HEK293 (cell line): ENCODE measurements around the gene CD82.

Experiments used
- GLIS2 ChIP-seq: fragments of 450-650 bp; formaldehyde crosslinking; IDR thresholded peaks from 2 replicates; pipeline ENCODE4 v1.5.1; 2016; ENCODE audit warnings: missing biosample characterization, missing genetic modification characterization
- TCF7L2 ChIP-seq: IDR thresholded peaks from 2 replicates; pipeline ENCODE4 v1.6.1; 2011; ENCODE audit warnings: low read depth, mild to moderate bottlenecking, inconsistent platforms, low read length, moderate library complexity, borderline replicate concordance
- ZNF174 ChIP-seq: fragments of 450-650 bp; formaldehyde crosslinking; IDR thresholded peaks from 2 replicates; pipeline ENCODE4 v1.5.0; 2017; ENCODE audit warnings: missing biosample characterization, mild to moderate bottlenecking, missing genetic modification characterization
- ZNF311 ChIP-seq: fragments of 450-650 bp; formaldehyde crosslinking; IDR thresholded peaks from 2 replicates; pipeline ENCODE4 v1.5.1; 2017; ENCODE audit warnings: missing biosample characterization, missing genetic modification characterization, borderline replicate concordance
- ZNF404 ChIP-seq: fragments of 450-650 bp; formaldehyde crosslinking; IDR thresholded peaks from 2 replicates; pipeline ENCODE4 v1.5.1; 2017; ENCODE audit warnings: missing biosample characterization, missing genetic modification characterization
- ZNF423 ChIP-seq: fragments of 450-650 bp; formaldehyde crosslinking; IDR thresholded peaks from 2 replicates; pipeline ENCODE4 v1.5.1; 2016; ENCODE audit warnings: missing biosample characterization, missing genetic modification characterization
- ZNF530 ChIP-seq: fragments of 450-650 bp; formaldehyde crosslinking; IDR thresholded peaks from 2 replicates; pipeline ENCODE4 v1.5.1; 2016; ENCODE audit warnings: low read depth, missing biosample characterization, missing genetic modification characterization
- ZNF768 ChIP-seq: fragments of 450-650 bp; formaldehyde crosslinking; IDR thresholded peaks from 2 replicates; pipeline ENCODE4 v1.5.1; 2018; ENCODE audit warnings: missing biosample characterization, mild to moderate bottlenecking, missing genetic modification characterization
- TF ChIP-seq, protein P1 (sequence below): fragments of 450-650 bp; formaldehyde crosslinking; IDR thresholded peaks from 2 replicates; pipeline ENCODE4 v1.5.1; 2016; ENCODE audit warnings: missing biosample characterization, missing genetic modification characterization, low read depth
- TF ChIP-seq, protein P2 (sequence below): fragments of 450-650 bp; formaldehyde crosslinking; IDR thresholded peaks from 2 replicates; pipeline ENCODE4 v1.5.1; 2016; ENCODE audit warnings: missing biosample characterization, missing genetic modification characterization
- TF ChIP-seq, protein P3 (sequence below): fragments of 450-650 bp; IDR thresholded peaks from 2 replicates; pipeline ENCODE4 v1.5.1; 2018; ENCODE audit warnings: missing biosample characterization, missing genetic modification characterization
- TF ChIP-seq, protein P4 (sequence below): fragments of 450-650 bp; formaldehyde crosslinking; IDR thresholded peaks from 2 replicates; pipeline ENCODE4 v1.5.1; 2016; ENCODE audit warnings: missing biosample characterization, missing genetic modification characterization
- TF ChIP-seq, protein P5 (sequence below): fragments of 450-650 bp; formaldehyde crosslinking; IDR thresholded peaks from 2 replicates; pipeline ENCODE4 v1.5.1; 2016; ENCODE audit warnings: missing biosample characterization, missing genetic modification characterization

DNA sequence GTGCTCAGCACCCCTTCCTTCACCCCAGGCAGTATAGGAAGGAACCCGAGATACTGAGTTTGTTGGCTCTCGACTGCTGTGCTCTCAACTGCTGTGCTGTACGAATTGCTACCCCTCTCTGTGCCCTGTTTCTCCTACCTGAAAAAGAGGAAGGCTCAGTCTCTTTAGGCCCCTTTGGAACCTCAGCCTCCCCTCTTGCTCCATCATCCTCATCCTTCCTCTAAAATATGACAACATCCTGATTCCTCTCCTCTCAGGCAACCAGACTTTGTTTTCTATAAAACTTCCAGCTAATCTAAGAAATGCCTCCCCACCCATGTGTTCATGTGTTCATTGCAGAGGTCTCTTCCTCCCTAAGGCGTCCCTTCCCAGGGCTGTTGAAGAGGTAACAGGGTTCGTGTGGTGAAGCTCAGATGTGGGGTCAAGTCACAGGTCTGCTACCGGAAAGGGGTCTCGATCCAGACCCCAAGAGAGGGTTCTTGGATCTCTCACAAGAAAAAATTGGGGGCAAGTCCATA lies 35.5 kb upstream of the CD82 start:
- TF ChIP-seq ZNF311 (tag by site-specific recombination) (no peak), ZNF423 (no peak), ZNF768 (tag by site-specific recombination) (no peak), ZNF404 (no peak), GLIS2 (tag by site-specific recombination) (no peak), ZNF174 (tag by site-specific recombination) (no peak), ZNF530 (tag by site-specific recombination) (no peak), TCF7L2 (no peak)
- TF ChIP-seq, protein P1, sequence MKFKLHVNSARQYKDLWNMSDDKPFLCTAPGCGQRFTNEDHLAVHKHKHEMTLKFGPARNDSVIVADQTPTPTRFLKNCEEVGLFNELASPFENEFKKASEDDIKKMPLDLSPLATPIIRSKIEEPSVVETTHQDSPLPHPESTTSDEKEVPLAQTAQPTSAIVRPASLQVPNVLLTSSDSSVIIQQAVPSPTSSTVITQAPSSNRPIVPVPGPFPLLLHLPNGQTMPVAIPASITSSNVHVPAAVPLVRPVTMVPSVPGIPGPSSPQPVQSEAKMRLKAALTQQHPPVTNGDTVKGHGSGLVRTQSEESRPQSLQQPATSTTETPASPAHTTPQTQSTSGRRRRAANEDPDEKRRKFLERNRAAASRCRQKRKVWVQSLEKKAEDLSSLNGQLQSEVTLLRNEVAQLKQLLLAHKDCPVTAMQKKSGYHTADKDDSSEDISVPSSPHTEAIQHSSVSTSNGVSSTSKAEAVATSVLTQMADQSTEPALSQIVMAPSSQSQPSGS = no peak
- TF ChIP-seq, protein P2, sequence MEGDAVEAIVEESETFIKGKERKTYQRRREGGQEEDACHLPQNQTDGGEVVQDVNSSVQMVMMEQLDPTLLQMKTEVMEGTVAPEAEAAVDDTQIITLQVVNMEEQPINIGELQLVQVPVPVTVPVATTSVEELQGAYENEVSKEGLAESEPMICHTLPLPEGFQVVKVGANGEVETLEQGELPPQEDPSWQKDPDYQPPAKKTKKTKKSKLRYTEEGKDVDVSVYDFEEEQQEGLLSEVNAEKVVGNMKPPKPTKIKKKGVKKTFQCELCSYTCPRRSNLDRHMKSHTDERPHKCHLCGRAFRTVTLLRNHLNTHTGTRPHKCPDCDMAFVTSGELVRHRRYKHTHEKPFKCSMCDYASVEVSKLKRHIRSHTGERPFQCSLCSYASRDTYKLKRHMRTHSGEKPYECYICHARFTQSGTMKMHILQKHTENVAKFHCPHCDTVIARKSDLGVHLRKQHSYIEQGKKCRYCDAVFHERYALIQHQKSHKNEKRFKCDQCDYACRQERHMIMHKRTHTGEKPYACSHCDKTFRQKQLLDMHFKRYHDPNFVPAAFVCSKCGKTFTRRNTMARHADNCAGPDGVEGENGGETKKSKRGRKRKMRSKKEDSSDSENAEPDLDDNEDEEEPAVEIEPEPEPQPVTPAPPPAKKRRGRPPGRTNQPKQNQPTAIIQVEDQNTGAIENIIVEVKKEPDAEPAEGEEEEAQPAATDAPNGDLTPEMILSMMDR (tag by site-specific recombination) = no peak
- TF ChIP-seq, protein P3, sequence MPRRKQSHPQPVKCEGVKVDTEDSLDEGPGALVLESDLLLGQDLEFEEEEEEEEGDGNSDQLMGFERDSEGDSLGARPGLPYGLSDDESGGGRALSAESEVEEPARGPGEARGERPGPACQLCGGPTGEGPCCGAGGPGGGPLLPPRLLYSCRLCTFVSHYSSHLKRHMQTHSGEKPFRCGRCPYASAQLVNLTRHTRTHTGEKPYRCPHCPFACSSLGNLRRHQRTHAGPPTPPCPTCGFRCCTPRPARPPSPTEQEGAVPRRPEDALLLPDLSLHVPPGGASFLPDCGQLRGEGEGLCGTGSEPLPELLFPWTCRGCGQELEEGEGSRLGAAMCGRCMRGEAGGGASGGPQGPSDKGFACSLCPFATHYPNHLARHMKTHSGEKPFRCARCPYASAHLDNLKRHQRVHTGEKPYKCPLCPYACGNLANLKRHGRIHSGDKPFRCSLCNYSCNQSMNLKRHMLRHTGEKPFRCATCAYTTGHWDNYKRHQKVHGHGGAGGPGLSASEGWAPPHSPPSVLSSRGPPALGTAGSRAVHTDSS (tag by site-specific recombination) = no peak
- TF ChIP-seq, protein P4, sequence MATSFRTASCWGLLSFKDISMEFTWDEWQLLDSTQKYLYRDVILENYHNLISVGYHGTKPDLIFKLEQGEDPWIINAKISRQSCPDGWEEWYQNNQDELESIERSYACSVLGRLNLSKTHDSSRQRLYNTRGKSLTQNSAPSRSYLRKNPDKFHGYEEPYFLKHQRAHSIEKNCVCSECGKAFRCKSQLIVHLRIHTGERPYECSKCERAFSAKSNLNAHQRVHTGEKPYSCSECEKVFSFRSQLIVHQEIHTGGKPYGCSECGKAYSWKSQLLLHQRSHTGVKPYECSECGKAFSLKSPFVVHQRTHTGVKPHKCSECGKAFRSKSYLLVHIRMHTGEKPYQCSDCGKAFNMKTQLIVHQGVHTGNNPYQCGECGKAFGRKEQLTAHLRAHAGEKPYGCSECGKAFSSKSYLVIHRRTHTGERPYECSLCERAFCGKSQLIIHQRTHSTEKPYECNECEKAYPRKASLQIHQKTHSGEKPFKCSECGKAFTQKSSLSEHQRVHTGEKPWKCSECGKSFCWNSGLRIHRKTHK (tag by site-specific recombination) = no peak
- TF ChIP-seq, protein P5, sequence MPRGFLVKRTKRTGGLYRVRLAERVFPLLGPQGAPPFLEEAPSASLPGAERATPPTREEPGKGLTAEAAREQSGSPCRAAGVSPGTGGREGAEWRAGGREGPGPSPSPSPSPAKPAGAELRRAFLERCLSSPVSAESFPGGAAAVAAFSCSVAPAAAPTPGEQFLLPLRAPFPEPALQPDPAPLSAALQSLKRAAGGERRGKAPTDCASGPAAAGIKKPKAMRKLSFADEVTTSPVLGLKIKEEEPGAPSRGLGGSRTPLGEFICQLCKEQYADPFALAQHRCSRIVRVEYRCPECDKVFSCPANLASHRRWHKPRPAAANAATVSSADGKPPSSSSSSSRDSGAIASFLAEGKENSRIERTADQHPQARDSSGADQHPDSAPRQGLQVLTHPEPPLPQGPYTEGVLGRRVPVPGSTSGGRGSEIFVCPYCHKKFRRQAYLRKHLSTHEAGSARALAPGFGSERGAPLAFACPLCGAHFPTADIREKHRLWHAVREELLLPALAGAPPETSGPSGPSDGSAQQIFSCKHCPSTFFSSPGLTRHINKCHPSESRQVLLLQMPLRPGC (tag by site-specific recombination) = no peak
